Raji (cell line): ENCODE results near the gene CDH4.

Experiments used
- POLR2A ChIP-seq: IDR thresholded peaks from 2 replicates; pipeline ENCODE4 v1.6.1; 2011; ENCODE audit warnings: low read depth, low read length, control low read depth; ENCODE audit not compliant: insufficient read depth

CDH4 gene

DNA sequence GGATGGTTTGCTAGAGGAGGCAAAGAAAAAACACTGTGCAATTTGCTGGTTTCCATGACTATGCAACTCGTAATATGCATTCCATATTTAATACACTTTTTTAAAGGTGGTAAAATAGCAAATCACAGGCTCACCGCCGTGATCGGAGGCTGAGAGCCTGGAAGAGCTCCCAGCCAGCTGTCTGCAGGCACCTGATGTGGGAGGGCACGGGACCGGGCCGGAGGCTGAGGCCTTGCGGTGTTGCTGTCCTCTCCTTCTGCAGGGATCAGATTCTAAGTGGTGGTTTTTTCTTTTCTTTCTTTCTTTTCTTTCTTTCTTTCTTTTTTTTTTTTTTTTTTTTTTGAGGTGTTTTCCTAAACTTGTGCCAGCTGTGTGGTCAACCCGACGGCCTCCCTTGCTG is 282.3 kb downstream of the CDH4 start:
- no peak for TF ChIP-seq POLR2A

DNA sequence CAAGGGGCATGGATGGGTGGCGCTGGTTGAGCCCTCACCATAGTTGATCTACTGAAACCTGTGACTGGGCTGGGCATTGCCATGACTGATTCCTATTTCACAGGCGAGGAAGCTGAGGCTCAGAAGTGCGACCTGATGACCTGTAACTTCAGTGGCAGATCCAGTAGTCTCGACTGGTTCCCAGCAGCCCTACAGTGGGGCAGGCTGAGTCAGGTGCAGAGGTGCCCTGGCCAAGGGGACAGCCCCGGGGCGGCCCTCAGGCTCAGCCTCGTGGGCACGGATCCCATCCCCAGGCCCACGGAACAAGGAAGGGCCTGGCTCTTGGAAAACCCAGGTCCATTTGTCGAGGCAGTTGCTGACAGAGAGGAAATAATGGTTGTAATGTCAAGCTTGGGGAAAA is 283.0 kb downstream of the CDH4 start:
- no peak for TF ChIP-seq POLR2A

DNA sequence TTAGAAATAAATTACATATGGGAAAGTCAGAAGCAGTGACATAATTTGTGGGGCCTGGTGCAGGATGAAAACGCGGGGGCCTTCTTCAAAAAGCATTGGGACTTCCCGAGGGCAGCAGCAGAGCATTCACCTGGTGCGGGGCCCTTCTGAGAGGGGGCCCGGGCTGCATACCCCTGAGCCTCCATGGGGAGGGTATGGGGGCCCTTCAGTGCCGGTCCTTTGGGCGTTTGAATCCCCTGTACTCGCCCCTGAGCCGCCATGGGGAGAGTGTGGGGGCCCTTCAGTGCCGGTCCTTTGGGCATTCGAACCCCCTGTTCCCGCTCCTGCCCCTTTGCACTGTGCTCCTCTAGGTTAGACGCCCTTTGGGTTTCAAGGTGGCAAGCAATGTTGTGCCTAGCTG is 283.5 kb downstream of the CDH4 start:
- no peak for TF ChIP-seq POLR2A

DNA sequence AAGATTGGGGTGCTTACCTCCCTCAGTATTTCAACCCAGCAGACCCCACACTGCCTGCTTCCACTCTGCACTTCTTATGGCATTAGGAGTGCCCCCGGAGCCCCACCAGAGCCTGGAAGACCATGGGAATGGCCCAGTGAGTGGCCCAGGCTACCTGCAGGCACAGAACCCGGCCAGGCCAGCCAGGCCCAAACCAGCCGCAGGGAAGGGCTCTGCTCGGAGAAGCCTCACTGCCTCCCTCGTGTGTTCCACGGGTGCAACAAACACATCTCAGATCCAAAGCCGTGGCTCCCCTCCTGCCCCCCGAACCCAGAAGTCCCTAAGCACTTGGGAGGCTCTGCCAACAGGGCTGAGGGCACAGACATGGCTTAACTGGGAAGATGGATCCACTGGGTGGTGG is 283.9 kb downstream of the CDH4 start:
- TF ChIP-seq POLR2A: no peak

DNA sequence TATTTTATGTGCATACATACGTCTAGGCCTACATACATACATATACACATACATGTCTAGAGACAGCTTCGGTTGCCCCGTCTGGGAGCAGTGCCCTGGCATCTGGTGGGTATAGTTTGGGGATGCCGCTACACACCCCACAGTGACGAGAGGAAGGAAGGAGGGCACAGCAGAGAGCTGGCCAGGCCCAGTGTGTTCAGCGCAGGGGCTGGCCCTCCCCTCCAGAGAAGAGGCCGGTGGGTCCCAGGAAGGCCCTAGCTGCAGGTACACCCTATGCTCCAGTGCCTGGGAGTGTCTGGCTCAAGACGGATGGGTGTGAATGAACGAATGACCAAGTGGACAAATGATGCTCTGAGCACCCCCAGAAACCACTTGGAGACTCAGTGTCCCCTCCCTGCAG is 284.6 kb downstream of the CDH4 start:
- no peak for TF ChIP-seq POLR2A

DNA sequence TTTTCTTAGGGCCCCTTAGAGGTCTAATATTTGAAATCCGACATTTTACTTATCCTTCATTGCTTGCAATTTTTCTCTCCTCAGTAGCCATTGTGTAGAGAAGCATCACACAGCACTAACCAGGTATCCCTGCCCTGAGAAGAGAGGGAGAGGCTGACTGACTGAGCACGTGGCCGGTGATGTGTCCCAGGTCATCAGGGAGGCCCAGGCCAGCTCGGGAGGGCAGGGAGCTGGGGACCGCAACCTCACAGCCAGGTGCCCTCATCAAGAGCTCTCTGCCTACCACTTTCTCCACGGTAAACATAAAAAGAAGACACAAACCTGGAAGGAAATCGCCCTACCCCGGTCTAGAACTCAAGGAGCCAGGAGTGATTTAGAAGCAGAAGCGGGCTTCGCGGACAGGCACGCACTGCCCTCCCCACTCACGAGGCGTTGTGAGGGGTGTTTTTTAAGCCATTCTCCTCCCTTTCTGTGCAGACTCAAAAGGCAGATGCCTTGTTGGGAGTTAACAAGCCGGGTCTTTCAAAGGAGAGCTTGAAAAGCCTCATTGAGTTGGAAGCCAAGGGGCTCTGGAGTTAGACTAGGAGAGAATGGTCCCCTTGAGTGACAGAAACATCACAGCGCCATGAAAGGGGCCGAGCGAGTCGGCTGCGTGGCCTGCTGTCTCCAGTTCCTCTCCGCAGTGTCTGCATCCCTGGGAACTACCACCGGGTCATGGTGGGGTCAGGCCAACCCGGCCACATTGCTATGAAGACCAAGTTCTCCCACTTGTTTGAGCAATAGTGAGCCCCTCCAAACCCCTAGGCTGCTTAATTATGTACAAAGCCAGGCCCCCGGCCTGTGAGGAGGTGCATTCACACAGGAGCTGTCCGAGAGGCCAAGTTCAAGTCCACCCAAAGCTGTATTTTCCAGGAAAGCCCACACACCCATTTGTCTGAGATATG is 285.4 kb downstream of the CDH4 start:
- TF ChIP-seq POLR2A: no peak

DNA sequence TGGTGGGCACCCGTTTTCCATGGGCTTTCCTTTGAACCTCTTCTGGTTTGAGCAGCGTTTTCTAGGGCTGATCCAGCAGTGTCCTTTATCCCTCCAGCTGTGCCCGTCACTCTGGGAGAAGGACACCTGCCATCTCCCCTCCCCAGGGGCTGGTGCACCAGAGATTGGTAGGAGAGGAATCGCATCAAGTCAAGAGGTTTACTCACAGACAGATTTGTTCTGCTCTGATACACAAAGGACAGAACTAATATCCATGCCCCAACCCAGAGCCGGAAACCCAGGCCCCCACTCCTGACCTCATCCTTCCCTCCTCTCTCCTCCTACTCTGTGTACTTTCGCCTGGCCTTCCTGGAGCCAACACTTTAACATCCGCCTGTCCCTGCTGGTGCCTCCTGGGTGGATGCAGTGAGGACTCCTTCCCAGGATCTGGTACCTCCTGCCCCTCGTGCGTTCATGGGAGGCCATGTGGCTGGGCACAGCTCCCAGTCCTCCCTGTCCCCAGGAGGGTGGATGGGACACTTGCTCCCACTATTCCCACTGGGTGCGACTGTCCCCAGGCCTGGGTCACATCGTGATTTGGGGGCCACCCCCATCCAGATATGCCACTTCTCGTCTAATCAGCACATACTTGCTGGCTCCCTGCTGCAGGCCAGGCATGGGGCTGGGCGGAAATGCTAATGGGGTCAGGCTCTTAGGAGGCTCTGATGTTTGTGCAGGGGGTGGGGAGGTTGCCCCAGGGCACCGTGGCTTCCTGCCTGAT is 286.3 kb downstream of the CDH4 start:
- no peak for TF ChIP-seq POLR2A

DNA sequence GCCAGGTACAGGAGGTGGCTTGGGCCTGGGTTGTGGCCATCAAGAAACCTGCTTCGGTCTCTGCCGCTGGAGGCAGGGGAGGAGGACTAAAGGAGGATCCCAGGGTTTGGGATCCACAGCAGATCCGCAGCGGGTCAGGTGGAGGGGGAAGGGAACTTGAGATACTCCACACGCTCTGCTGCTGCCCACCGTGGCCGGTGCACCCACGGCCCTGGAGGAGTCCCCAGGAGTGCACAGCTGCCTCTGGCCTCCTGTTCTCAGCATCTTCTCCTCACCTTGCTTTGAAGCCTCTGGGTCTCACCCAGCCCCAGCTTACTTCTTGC is 286.8 kb downstream of the CDH4 start:
- no peak for TF ChIP-seq POLR2A

DNA sequence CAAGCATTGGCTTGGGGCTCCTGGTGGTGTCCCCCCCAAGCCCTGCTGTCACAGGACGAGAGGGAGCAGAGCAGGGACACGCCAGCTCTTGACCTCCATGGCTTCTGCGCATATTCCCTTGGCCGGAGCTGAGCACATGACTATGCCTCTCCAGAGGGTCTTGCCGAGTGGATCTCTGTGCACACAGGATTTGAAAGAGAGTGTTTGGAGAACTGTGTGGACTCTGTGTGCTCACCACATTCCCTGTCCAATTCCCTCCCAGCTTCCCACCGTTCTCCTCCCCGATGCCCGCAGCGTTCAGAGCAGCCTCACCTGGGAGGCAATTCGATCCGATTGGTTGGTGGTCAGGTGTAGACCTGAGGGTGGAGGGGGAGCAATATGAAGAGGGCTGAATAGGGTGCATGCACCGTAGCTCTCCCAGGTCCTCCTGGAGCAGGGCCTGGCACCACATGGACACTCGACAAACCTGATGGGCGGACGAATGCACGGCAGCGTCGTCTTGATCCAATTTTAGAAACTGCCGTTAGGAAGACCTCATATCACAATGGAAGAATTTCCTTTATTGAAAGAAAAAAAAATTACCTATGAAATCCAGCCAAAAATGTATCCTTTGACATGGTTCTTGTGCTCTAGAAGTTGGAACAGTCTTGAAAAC is 287.8 kb downstream of the CDH4 start:
- no peak for TF ChIP-seq POLR2A

DNA sequence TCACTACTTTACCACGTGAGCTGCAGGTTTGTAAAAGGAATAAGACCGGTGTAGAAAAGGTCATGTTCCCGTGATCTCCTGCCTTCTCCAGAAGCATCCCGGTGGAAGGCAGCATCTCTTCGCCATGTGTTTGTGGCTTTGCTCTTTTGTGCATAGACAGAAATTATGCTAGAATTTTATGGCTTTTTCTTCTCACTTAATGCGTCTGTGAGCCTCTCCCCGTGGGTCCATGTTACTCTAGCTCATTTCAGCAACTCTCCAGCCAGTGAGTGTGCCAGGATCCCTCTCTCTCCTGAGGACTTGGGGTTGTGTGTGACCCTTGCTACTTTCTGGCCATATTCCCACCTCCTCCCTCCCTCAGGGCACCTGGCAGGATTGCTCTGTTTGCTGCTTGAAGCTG is 289.5 kb downstream of the CDH4 start:
- no peak for TF ChIP-seq POLR2A

DNA sequence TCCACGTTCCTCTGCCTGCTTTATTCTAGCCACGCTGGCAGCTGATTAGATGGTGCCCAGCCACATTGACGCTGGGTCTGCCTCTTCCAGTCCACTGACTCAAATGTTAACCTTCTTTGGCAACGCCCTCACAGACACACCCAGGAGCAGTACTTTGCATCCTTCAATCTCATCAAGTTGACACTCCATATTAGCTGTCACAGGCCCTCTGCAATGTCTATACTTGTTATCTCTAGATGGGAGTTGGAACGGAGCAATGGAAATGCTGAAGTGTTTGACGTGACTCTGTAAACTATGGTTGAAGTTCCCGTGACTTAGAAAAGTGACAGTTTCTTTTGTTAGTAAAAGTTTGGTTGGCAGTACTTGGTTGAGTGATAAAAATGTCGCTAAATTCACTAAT is 291.0 kb downstream of the CDH4 start:
- no peak for TF ChIP-seq POLR2A

DNA sequence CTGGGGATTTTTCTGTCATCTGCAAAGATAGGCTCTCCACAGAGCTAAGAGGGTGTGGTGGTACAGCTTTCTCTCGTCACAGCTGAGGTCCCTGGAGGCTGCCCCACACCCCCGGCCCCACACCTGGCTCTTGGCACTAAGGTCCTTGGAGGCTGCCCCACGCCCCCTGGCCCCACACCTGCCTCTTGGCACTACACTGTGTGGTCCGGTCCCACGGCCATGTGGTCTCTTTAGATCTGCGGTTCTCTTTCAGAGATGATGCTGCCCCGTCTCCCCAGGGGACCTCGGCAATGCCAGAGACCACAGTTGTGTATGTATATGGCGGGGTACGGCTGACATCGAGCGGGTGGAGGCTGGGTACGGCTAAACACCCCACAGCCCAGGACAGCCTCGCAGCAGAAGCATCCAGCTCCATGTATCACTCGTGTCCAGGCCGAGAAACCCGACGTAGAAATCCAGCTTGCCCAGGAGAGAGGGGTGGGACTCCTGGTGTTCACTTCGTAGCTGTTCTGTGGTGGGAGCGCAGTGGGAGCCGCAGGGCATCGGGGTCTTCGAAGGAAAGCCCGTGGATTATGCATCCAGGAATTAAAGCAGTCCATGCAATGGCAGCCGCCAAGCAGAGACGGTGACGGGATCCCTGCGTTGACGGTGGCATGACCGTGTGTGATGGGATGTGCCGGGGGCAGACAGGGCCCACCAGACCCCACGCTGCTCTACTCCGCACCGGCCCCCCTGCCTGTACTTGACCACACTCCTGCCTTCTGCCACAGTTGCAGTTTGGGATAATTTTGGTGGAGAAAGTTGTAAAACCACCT is 292.1 kb downstream of the CDH4 start:
- TF ChIP-seq POLR2A: no peak

DNA sequence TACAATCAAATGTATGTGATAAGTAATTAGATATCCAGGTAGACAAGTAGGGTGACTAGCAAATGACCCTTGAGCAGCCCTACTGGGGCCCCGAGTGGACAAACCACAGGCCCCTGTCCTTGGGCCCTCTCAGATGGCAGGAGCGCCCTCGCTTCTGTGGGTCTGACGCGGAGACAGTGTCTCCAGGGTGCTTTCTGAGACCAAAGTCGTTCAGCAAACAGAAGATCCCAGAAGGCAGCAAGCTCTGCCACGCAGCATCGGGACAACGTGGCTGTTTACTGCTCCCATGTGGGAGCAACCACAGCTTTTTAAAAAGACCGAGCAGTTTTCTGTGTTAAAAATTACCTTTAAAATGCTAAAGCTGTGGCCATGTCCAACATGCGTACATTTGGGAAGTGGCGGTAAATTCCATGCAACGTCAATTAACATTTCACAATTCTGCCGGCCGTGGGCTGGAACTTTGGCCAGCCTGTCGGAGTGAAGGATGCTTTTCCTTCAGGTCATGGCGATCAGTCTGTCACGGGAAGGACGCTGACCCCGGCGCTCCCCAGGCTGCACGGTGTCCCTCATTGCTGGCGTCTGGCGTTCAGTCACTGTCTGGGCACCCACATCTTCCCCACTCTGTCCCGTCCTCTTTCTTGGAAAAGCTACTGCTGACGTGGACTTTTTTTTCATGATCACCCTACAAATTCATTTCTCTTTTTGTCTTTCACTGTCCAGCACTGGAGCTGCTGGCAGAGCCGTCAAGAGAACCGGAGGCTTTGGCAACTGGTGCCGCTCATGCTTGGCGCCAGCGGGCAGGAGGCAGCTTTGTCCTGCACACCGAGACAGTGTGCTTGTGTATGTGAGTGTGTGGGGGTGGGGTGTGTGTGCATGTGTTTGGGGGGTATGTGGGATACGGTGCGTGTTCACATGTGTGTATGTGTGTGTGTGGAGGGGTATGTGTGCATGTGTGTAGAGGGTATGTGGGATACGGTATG is 293.1 kb downstream of the CDH4 start:
- no peak for TF ChIP-seq POLR2A

DNA sequence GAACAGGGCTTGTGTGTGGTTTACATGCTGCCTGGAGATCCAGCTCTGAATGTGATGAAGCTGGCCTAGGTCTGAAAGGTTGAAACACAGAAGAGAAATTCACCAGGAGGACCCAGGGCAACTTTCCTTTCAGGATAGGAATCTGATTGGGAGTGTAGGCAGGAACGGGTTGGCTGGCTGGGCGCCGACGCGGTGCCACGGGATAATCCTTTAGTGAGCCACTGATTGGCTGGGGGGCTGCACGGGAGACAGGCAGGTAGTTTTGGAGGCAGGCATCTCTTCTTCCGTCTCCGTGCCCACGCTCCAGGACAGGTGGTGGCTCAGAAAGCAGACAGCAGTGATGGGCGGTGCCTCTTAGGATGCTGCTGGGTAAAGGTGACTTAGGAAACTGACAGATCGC is 294.6 kb downstream of the CDH4 start:
- no peak for TF ChIP-seq POLR2A

DNA sequence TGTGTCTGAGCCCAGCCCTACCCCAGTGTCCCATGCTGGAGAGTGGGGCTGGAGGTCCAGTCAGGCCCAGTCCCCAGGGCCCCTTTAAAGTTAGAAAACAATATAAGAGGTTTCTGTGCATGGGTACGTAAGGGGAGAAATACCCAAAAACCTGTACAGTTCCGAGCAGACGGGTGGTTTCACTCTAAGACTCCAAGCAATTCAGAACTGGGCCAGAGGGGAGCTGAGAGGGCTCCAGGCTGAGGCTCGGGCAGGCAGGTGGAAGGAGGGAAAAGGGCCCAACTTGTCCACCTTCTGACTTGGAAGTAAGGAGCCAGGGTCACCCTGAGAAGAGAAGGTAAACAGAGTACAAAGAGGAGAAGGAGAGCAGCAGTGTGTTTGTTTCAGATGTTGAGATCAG is 296.0 kb downstream of the CDH4 start:
- TF ChIP-seq POLR2A: no peak

DNA sequence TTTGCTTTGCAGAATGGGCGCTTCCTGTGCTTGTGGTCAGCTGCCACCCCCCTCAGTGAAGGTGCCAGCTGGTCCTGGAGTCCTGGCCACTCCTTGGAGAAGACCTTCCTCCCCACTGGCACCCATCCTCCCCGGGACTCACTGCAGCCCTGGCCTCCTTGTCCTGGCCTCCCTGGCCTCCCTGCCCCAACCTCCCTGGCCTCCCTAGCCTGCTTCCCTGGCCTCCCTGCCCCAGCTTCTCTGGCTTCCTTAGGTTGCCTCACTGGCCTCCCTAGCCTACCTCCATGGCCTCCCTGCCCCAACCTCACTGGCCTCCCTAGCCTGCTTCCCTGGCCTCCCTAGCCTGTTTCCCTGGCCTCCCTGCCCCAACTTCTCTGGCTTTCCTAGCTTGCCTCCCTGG is 297.8 kb downstream of the CDH4 start:
- no peak for TF ChIP-seq POLR2A
